ENCODE results near the gene TBCE.

- TF ChIP-seq TAF1 (conservative IDR thresholded peaks at IDR 0.05) = no peak
- TF ChIP-seq CTCF (IDR thresholded peaks at IDR 0.05; ENCODE audit: low read depth, low read length, missing input control) = no peak
- no peak for TF ChIP-seq RXRA (IDR thresholded peaks at IDR 0.05)
- no peak for TF ChIP-seq GABPA (IDR thresholded peaks at IDR 0.05 in 1 of 2, conservative IDR thresholded peaks at IDR 0.05 in 1 of 2)
- no peak for TF ChIP-seq EGR1 (IDR thresholded peaks at IDR 0.05; ENCODE audit: low read depth in 2 of 2)
- TF ChIP-seq JUND (IDR thresholded peaks at IDR 0.05) = no peak
These were observed 36.3 kb upstream of the TBCE start for GRCh38 chr1:235330918-235331285.

Measured in liver (tissue), 3 donors.